Measurements from ENCODE around the gene RPL7A.
"Not testable (repeated sequence)": the region's sequence is repeated elsewhere in the genome, so short reads cannot be mapped to it uniquely, and the experiment has no call there.

RPL7A gene

GRCh38 chr9:133321411-133321935 is 26.5 kb upstream of the RPL7A start:
- H3K4me3 ChIP-seq (ENCODE audit: low read depth, low read length) = no peak overlapping the region
- TF ChIP-seq CTCF (IDR thresholded peaks at IDR 0.05; ENCODE audit: insufficient read depth, low read depth, low read length, missing control alignments) = no peak
- DNase-seq (ENCODE audit: low read depth) = no peak

DNA sequence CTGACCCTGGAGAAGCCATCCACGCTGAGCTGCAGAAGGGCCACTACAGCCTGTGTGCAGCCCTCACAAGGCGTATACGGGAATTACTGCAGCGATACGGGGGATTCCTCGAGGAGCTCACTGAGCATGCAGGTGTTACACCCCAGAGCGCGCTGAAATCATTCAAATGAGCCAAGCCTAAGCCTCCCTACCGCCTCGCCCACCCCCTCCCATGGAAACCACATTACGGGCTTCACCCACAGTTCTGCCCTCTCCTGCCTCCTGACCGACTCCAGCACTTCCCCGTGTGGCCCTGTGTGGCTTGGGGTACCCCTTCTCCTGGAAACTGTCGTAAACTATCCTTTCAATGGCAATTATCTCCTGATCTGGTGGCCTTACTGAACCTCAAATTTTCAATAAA is 25.3 kb upstream of the RPL7A start:
- no peak for TF ChIP-seq CTCF (IDR thresholded peaks at IDR 0.05; ENCODE audit: insufficient read depth, low read depth, low read length, missing control alignments)
- no peak for DNase-seq (ENCODE audit: low read depth)
- no peak overlapping the region for H3K4me3 ChIP-seq (ENCODE audit: low read depth, low read length)

DNA sequence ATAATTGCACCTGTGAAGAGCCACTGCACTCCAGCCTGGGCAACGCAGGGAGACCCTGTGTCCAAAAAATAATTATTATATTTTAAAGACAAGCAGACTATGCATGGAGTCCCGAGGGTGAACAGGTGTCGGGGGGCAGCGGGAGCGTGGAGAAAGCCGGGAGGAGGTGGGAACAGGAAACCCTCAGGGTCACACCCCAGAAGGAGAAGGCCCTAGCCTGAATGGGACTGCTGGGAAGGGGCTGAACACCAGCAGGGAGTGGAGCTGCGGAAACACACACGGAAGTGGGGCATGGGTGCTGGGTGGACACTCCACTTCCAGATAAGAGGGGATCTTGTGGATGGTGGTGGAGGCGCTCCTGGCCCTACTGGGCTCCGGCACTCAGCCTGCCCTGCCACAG is 24.8 kb upstream of the RPL7A start:
- no peak overlapping the region for H3K4me3 ChIP-seq (ENCODE audit: low read depth, low read length)
- DNase-seq (ENCODE audit: low read depth) = no peak
- no peak for TF ChIP-seq CTCF (IDR thresholded peaks at IDR 0.05; ENCODE audit: insufficient read depth, low read depth, low read length, missing control alignments)

GRCh38 chr9:133323991-133324703 is 23.9 kb upstream of the RPL7A start:
- H3K4me3 ChIP-seq (ENCODE audit: low read depth, low read length) = no peak overlapping the region
- TF ChIP-seq CTCF (IDR thresholded peaks at IDR 0.05; ENCODE audit: insufficient read depth, low read depth, low read length, missing control alignments) = no peak
- no peak for DNase-seq (ENCODE audit: low read depth)

GRCh38 chr9:133327021-133327420 is 21.0 kb upstream of the RPL7A start:
- H3K4me3 ChIP-seq (ENCODE audit: low read depth, low read length); DNase-seq (ENCODE audit: low read depth): not testable (repeated sequence)

- no peak for DNase-seq (ENCODE audit: low read depth)
- TF ChIP-seq CTCF (IDR thresholded peaks at IDR 0.05; ENCODE audit: insufficient read depth, low read depth, low read length, missing control alignments) = no peak
- H3K4me3 ChIP-seq (ENCODE audit: low read depth, low read length) = no peak overlapping the region
These were observed 20.1 kb upstream of the RPL7A start for GRCh38 chr9:133327834-133328484.

GRCh38 chr9:133329306-133330156 is 18.5 kb upstream of the RPL7A start:
- not testable (repeated sequence) for DNase-seq (ENCODE audit: low read depth); H3K4me3 ChIP-seq (ENCODE audit: low read depth, low read length)
- peak; percentile 46 for TF ChIP-seq CTCF (IDR thresholded peaks at IDR 0.05; ENCODE audit: insufficient read depth, low read depth, low read length, missing control alignments)

Measured in GM12865 (cell line).